Measurements from ENCODE around the gene ADI1.

DNA sequence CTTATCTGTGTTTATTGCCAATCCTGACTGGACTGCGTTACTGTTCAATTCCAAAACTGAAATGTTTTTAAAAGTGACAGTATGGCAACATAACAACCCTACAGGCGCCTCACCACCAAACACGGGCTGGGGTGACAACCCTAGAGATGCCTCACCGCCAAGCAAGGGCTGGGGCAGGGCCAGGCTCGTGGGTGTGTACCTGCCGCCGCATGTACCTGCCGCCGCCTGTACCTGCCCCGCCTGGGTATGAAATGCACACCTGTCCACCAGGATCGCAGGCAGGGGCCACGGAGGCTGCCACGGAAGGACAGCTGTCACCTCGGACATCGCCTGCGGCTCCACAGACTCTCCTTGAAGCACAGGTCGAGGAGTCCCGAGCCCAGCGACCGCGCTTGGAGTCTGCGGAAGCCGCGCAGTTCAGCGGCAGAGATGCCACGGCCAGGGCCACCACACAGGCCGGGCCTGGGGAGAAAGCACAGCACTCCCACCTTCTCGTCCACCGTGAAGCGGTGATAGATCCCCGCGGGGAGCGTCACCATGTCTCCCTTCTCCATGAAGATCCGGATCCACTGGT lies 18.9 kb downstream of the ADI1 start:
- no peak for TF ChIP-seq CTCF (IDR thresholded peaks at IDR 0.05)
- no peak for TF ChIP-seq POLR2A (IDR thresholded peaks at IDR 0.05)
- TF ChIP-seq POLR2AphosphoS5 (IDR thresholded peaks at IDR 0.05): no peak

Measured in breast epithelium (tissue), 3 donors.